Fibroblast of peridontal ligament (primary cell): ENCODE results near the gene OOEP.

Source experiments
- DNase-seq: peaks from one replicate; pipeline ENCODE4 v3.0.0-alpha.2; 2010; ENCODE audit errors: extremely low read depth

The OOEP gene

DNA sequence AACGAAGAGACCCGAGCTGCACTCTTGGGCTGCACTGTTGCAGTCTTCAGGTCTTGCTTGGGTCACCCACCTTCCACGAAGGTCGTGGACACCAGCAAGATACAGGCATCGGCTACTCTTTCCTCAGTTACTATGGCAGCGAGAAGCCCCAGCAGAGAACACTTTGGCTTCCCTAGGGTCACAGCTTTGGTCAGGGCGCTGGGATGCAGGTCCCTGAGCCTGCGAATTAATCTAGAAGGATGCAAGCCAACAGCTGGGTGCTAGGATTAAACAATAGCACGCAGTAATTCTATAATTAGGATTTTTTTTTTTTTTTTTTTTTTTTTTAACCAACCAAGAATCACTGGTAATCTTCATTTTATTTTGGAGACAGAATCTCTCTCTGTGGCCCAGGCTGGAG, 5.1 kb downstream of the OOEP start:
- no peak for DNase-seq

DNA sequence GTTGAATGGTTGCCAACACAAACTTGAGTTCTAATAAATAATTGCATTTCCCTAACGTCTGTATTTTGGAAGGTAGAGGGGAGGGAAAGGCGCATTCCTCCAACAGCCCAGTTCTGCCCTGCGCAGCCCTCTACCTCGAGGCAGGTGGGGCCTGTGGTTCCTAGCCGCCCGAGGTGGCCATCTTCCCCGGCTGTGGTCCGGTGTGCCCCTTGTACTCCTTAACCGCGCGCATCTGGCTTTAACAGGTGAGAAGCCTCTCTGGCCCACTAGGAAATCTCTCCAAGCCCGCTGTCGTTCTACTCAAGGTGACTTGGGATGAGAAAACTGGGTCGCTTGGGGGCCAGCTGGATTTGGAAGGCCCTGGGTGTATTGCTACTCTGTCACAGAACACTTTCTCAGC, 5.6 kb downstream of the OOEP start:
- DNase-seq: no peak

- no peak for DNase-seq
Measured at GRCh38 chr6:73363537-73363875, 6.2 kb downstream of the OOEP start.

- no peak for DNase-seq
Measured at GRCh38 chr6:73362869-73363536, 6.7 kb downstream of the OOEP start.

DNA sequence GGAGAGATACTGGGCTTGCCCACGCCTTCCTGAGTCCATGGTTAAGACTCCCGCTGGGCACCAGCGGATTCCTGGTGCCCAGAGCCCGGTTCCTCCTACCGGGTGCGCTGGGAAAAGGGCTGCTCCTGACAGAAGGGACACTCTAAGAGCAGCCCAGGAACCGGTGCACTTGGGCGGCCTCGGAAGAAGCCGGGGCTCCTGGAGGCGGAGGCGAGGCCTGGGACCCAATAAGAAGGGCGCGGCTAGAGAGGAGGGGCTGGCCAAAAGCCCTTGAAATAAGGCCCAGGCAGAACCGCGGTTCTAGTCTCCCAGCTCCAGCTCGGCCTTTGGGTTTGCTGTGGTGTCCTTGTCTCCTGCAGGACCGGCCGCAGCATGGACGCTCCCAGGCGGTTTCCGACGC, 7.3 kb downstream of the OOEP start, which contains the start of gene KHDC3L:
Gene KHDC3L (plus strand): TSS at position 301 of the 400 bp plus-strand sequence. CDS start 72 bp downstream, at position 373.
- no peak for DNase-seq

DNA sequence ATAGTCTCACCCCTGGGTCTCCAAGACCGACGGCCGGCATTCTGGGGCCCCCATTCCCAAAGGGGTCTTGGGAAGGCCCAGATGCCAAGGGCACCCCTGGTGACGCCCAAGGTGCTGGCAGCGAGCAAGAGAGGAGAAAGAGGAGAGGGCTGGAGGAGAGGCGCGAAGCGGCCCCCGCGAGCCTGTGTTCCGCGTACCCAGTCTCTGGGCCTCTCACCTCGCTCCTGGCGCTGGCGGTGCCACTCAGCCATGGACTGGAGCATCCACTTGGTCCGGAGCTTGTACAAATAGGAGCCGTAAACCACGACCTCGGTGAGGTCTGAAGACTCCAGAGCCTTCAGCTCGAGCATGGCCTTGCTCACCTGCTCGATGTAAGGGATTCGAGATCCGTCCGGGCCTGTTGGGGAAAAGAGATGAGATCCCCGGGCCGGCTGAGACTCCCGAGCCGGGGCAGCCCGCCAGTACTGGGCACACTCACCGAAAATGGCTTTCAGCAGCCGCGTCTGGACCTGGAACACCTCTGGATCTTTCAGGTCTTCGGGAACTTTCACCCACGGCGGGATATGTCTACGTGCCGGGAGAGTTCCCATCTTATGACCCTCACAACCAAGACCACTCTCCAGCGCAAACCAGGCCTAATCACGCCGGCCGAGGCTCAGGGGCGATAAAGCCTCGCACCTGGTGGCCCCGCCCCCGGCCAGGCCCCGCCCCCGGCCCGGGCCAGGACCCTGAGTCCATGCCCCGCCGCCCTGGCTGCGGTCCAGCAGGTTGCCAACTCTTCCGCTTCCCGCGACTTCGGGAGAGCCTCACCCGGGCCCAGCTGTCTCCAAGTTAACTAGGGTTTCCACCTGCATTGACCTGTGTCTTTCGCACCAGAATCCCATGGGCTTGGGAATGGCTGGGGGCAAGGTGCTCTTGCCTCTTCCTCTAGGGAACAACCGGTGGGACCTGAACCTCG, 15.8 kb downstream of the OOEP start, which contains the start of gene DPPA5:
Gene DPPA5 (minus strand): TSS at position 641 of the 958 bp plus-strand sequence. CDS start 51 bp downstream, at position 590.
- no peak for DNase-seq

- DNase-seq: no peak
Measured at GRCh38 chr6:73349311-73349710, 20.4 kb downstream of the OOEP start.

DNA sequence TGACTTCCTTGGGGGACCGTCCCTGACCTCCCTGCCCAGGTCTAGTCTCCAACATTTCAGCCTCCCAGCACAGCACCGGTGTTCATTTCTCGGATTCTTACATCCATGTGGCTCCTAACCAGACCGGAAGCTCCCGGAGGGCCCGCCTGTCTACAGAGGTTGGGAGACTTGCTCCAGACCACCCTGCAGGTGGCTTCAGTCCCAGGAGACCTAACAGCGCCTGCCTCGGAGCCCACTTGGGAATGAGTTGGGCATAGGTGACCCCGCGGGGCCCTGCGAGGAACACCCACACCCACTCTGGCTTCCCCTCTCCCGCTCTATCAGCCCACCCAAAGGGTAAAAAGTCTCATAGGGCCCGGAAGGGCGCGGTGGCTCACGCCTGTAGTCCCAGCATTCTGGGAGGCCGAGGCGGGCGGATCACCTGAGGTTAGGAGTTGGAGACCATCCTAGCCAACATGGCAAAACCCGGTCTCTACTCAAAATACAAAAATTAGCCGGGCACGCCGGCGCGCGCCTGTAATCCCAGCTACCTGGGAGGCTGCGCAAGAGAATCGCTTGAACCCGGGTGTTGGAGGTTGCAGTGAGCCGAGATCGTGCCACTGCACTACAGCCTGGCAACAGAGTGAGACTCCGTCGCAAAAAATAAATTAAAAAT, 21.0 kb downstream of the OOEP start:
- DNase-seq: no peak

DNA sequence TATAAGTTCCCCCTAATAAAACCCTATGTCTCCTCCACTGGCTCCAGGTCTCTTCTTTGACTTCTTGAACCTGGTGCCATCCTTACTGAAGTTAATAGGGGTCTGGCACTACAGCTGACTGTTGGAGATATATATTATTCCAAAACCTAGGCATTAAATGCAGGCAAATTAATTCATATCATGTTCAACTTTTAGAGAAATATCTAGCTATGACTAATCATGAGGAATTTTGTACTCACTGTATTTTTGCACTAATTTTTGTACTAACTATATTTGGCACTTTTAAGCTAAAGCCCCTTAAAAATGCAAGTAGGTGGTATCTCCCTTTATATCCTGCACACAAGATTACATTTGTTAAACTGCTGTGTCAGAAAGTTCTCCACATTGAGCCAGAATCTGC, 26.5 kb downstream of the OOEP start:
- no peak for DNase-seq

DNA sequence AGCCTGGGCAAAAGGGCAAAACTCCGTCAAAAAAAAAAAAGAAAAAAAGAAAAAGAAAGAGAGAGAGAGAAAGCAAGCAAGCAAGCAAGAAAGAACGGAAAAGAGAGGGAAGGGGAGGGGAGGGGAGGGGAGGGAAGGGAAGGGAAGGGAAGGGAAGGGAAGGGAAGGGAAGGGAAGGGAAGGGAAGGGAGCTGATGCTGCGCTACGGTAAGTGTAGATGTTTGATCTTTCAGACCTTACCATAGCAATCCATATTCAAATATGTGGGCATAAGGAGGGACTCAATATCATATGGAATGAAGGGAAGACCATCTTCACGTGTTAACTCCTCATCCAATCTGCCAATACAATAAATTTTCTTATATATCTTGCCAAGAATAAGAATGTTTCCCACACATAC, 27.5 kb downstream of the OOEP start:
- no peak for DNase-seq

- DNase-seq: no peak
Measured at GRCh38 chr6:73341335-73341734, 28.4 kb downstream of the OOEP start.

- no peak for DNase-seq
Measured at GRCh38 chr6:73340048-73340447, 29.6 kb downstream of the OOEP start.

DNA sequence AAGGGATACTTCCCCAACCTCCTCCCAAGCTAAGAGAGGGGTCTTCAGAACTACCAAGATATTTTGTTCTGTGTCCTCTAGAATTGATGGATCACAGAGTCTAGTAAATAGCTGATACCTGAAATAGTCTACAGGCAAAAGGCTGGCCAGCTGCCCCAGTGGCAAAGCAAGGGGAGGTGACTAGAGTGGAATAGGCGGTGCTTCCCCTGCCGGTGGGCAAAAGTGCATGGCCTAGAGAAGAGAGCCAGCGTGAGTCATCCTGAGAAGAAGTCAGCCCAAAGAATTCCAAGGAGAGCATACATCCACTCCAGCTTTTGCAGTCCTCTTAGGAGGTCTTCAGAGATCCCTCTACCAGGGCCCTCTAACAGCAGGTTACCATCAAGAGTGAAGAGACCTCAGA, 30.4 kb downstream of the OOEP start:
- no peak for DNase-seq

DNA sequence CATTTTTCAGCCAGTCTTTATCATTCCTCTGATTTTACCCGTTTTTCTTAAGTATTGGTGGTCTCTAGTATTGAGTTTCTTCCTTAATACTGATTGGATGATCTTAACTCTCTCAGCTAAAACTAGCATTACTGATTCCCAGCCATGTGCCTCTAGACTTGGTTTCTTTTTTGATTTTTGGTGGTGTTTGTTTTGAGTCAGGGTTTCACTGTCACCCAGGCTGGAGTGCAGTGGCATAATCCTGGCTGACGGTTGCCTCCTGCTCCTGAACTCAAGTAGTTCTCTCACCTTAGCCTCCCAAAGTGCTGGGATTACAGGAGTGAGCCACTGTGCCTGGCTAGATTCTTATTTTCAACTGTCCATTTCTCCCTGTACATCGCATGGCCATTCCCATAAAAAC, 40.5 kb downstream of the OOEP start:
- DNase-seq: no peak

DNA sequence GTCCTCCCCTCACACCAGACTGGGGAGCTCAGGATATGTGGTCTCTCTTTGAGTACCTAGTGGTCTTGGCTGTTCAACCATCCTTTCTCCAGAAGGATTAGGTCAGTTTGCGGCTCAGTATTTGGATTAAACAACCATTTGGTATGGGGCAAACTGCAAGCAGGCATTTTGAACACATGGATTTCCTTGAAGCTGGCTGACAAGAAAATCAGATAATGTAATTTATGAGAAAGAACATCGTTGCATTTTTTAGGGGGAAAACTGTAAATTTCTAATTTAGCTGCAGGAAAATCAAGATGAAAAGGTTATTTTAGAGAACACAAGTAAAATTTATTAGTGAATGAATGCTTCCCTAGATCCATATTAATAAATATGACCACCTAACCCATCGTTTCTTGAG, 40.9 kb downstream of the OOEP start:
- DNase-seq: no peak

- no peak for DNase-seq
Measured at GRCh38 chr6:73325656-73326055, 44.0 kb downstream of the OOEP start.

GRCh38 chr6:73323323-73323722, 46.4 kb downstream of the OOEP start:
- no peak for DNase-seq
